LNCaP clone FGC (cell line): ENCODE results near the gene PDX1.

ENCODE experiments used
- DNase-seq: peaks from one replicate; pipeline ENCODE4 v3.0.0-alpha.2; 2011; ENCODE audit warnings: low read depth
- H3K4me3 ChIP-seq: 2 replicates; pipeline ENCODE4 v1.5.1; 2011; ENCODE audit warnings: mild to moderate bottlenecking, low read depth, low read length, control low read depth
- TF ChIP-seq, protein P1 (sequence below): IDR thresholded peaks from 2 replicates; pipeline ENCODE4 v1.5.1; 2012; ENCODE audit warnings: mild to moderate bottlenecking; ENCODE audit not compliant: control insufficient read depth, insufficient read depth; ENCODE audit errors: extremely low read depth

Gene PDX1

DNA sequence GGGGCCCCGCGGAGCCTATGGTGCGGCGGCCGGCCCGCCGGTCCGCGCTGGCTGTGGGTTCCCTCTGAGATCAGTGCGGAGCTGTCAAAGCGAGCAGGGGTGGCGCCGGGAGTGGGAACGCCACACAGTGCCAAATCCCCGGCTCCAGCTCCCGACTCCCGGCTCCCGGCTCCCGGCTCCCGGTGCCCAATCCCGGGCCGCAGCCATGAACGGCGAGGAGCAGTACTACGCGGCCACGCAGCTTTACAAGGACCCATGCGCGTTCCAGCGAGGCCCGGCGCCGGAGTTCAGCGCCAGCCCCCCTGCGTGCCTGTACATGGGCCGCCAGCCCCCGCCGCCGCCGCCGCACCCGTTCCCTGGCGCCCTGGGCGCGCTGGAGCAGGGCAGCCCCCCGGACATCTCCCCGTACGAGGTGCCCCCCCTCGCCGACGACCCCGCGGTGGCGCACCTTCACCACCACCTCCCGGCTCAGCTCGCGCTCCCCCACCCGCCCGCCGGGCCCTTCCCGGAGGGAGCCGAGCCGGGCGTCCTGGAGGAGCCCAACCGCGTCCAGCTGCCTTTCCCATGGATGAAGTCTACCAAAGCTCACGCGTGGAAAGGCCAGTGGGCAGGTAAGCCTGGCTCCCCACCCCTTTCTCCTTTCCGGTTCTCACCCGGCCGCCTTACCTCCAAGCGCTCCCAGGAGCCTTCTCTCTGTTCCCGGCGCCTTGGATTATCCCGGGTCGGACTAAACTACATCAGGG is at the start of gene PDX1:
Gene PDX1 (plus strand): TSS at position 67 of the 743 bp plus-strand sequence. CDS start 139 bp downstream, at position 206.
- DNase-seq = no peak
- TF ChIP-seq, protein P1, sequence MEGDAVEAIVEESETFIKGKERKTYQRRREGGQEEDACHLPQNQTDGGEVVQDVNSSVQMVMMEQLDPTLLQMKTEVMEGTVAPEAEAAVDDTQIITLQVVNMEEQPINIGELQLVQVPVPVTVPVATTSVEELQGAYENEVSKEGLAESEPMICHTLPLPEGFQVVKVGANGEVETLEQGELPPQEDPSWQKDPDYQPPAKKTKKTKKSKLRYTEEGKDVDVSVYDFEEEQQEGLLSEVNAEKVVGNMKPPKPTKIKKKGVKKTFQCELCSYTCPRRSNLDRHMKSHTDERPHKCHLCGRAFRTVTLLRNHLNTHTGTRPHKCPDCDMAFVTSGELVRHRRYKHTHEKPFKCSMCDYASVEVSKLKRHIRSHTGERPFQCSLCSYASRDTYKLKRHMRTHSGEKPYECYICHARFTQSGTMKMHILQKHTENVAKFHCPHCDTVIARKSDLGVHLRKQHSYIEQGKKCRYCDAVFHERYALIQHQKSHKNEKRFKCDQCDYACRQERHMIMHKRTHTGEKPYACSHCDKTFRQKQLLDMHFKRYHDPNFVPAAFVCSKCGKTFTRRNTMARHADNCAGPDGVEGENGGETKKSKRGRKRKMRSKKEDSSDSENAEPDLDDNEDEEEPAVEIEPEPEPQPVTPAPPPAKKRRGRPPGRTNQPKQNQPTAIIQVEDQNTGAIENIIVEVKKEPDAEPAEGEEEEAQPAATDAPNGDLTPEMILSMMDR = no peak
- H3K4me3 ChIP-seq = peak within 1 kb of the TSS; percentile 31

DNA sequence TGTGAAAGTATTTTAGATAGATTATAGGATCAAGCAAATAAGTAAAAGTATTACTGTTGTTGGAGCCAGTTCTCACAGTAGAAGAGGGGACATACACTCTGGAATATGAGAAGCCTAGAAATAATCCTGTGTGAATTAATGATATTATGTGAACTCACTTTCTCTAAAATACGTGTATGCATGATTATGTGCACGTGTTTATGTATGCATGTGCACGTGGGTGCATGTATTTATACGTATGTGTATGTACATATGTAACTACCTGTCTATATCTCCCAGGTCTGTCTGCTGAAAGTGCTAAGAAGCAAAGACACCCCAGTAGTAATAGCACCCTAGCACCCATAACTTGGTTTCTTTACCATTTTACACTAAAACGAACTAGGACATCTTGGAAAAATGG is 41.5 kb upstream of the PDX1 start:
- TF ChIP-seq, protein P1 = no peak
- H3K4me3 ChIP-seq = no peak overlapping the region
- DNase-seq = no peak

DNA sequence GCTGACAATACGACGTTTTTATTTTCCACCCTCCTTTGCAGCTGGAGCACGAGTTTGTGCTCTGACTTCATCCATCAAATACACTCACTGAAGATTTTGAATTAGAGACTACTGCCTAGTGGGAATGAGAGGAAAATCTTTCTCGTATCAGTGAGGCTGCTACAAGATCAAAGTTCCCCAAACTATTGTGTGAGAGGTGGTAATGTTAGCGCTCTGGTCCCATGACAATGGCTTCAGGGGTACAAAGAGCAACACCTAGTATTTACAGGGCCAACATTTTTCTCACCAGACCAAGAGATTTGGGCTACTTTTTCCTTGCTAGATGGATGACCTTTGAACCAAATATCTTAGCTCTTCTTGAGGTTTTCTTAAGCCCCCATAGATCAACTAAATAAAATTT is 30.3 kb upstream of the PDX1 start:
- no peak overlapping the region for H3K4me3 ChIP-seq
- TF ChIP-seq, protein P1 = no peak

DNA sequence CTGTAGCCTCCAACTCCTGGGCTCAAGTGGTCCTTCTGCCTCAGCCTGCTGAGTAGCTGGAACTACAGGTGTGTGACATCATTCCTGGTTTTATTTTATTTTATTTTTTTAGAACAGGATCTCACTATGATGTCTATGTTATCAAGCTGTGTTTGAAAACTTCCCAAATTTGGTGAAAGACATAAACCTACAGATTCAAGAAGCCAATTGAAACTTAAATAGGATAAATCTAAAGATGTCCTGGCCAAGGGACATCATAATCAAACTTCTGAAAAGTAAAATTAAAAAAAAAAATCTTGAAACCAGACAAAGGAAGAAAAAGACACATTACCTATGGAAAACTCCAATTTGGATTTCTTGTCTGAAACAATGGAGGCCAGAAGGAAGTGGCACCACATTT is 23.1 kb upstream of the PDX1 start:
- no peak for DNase-seq
- TF ChIP-seq, protein P1 = no peak
- H3K4me3 ChIP-seq = no peak overlapping the region

More for the DNA sequence above, 30.3 kb upstream of the PDX1 start:
- DNase-seq = no peak

DNA sequence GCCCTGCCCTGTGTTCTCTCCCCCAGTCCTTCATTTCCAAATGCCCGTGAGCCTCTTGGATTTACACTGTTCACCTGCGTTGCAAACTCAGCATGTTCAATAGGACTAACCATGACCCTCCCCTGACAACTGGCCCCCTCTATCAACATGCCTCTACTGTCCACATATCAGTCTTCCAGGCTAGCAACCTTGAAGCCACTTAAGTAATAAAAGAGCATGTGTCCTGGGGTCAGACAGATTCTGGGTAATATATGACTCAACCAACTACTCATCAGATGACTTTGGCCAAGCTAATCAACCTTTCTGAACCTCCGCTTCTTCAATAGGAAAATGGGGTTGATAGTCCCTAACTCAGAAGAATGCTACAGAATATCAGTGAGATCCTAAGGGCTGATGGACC is 15.1 kb upstream of the PDX1 start:
- DNase-seq = no peak

DNA sequence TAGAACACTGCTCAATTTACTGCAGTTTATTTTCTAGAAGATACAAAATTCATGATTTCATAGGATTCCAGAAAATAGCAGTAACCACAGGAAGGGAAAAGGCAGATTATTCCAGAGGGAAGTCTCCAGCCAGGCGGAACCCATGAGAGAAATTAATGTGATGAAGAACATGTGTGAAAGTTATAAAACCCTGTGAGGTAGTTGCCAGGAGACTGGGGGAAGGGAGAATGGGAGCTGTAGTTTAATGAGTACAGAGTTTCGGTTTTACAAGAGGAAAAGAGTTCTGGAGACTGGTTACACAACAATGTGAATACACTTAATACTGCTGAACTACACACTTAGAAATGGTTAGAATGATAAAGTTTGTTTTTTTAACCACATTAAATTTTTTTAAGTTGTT is 14.2 kb upstream of the PDX1 start:
- DNase-seq = peak; percentile 22
- no peak overlapping the region for H3K4me3 ChIP-seq
- TF ChIP-seq, protein P1 = no peak

More for the DNA sequence above, 15.1 kb upstream of the PDX1 start:
- TF ChIP-seq, protein P1 = no peak
- no peak overlapping the region for H3K4me3 ChIP-seq
